ENCODE measurements around the gene ULK3.

The ULK3 gene

GRCh38 chr15:74884428-74885223, 41.7 kb upstream of the ULK3 start:
- peak overlapping the region; percentile 45 for H3K4me2 ChIP-seq
- no peaks in the 10 kb centered on the region for H4K20me1 ChIP-seq
- no peak for TF ChIP-seq Cebpa-rat (IDR thresholded peaks at IDR 0.05)
- H3K36me3 ChIP-seq, result no peaks in the 10 kb centered on the region
- H3K9ac ChIP-seq, result no peak overlapping the region
- no peak overlapping the region for H3K27ac ChIP-seq
- no peaks in the 10 kb centered on the region for H3K27me3 ChIP-seq
- H3K4me3 ChIP-seq, result no peak overlapping the region
- peaks cover 24% of the 10 kb centered on the region for H3K9me3 ChIP-seq
- H3K4me1 ChIP-seq, result peaks cover 24% of the 10 kb centered on the region

GRCh38 chr15:74882528-74882927, 39.6 kb upstream of the ULK3 start:
- Histone ChIP-seq H3K9ac (no peak overlapping the region), H3K4me2 (no peak overlapping the region), H3K27me3 (no peaks in the 10 kb centered on the region), H3K9me3 (peaks cover 24% of the 10 kb centered on the region), H4K20me1 (no peaks in the 10 kb centered on the region), H3K4me3 (0 out of 2 replicates have a peak overlapping the region, but pooled peaks have one; percentile 11), H3K27ac (no peak overlapping the region), H3K36me3 (no peaks in the 10 kb centered on the region), H3K4me1 (peaks cover 16% of the 10 kb centered on the region)
- no peak for TF ChIP-seq Cebpa-rat (IDR thresholded peaks at IDR 0.05)

- H4K20me1 ChIP-seq, result no peaks in the 10 kb centered on the region
- peaks cover 9% of the 10 kb centered on the region for H3K4me1 ChIP-seq
- no peak for TF ChIP-seq Cebpa-rat (IDR thresholded peaks at IDR 0.05)
These were observed 35.3 kb upstream of the ULK3 start for GRCh38 chr15:74878273-74878672.

GRCh38 chr15:74873756-74874424, 30.9 kb upstream of the ULK3 start:
- peaks cover 1% of the 10 kb centered on the region; the same call in 1 of the 2 replicates for H3K36me3 ChIP-seq
- H3K4me1 ChIP-seq, result peaks cover 46% of the 10 kb centered on the region
- H3K4me2 ChIP-seq, result peak overlapping the region; percentile 94
- H3K4me3 ChIP-seq, result peak overlapping the region; percentile 79
- no peaks in the 10 kb centered on the region for H3K9me3 ChIP-seq
- peaks cover 39% of the 10 kb centered on the region for H4K20me1 ChIP-seq
- peak overlapping the region; percentile 95 for H3K27ac ChIP-seq
- no peaks in the 10 kb centered on the region for H3K27me3 ChIP-seq
- peak overlapping the region; percentile 94 for H3K9ac ChIP-seq
- no peak for TF ChIP-seq Cebpa-rat (IDR thresholded peaks at IDR 0.05)

More at GRCh38 chr15:74878273-74878672, 35.3 kb upstream of the ULK3 start:
- Histone ChIP-seq H3K27ac (no peak overlapping the region), H3K4me2 (no peak overlapping the region), H3K4me3 (no peak overlapping the region), H3K9ac (no peak overlapping the region), H3K36me3 (no peaks in the 10 kb centered on the region), H3K9me3 (peaks cover 22% of the 10 kb centered on the region), H3K27me3 (no peaks in the 10 kb centered on the region)

GRCh38 chr15:74873036-74873755, 30.2 kb upstream of the ULK3 start, which contains the start of gene SCAMP2:
TSS of gene SCAMP2 (minus strand) at chr15:74873365. CDS start at chr15:74873255, 110 bp downstream.
- Histone ChIP-seq H3K4me1 (peaks cover 53% of the 10 kb centered on the region), H3K4me2 (peak within 1 kb of the TSS; percentile 94), H3K36me3 (peaks cover 8% of the 10 kb centered on the region; the same call in 1 of the 2 replicates), H3K27me3 (no peaks in the 10 kb centered on the region), H3K9ac (peak within 1 kb of the TSS; percentile 94), H3K4me3 (peak within 1 kb of the TSS; percentile 79), H3K27ac (peak within 1 kb of the TSS; percentile 95), H4K20me1 (peaks cover 46% of the 10 kb centered on the region), H3K9me3 (no peaks in the 10 kb centered on the region; the same call in 1 of the 2 replicates)
- no peak for TF ChIP-seq Cebpa-rat (IDR thresholded peaks at IDR 0.05)

- Histone ChIP-seq H3K27ac (peak overlapping the region; percentile 95), H3K36me3 (peaks cover 12% of the 10 kb centered on the region), H3K4me3 (peak overlapping the region; percentile 79), H3K9me3 (peaks cover 3% of the 10 kb centered on the region; the same call in 1 of the 2 replicates), H3K4me2 (peak overlapping the region; percentile 94), H3K27me3 (no peaks in the 10 kb centered on the region), H4K20me1 (peaks cover 49% of the 10 kb centered on the region), H3K4me1 (peaks cover 58% of the 10 kb centered on the region), H3K9ac (peak overlapping the region; percentile 94)
- TF ChIP-seq Cebpa-rat (IDR thresholded peaks at IDR 0.05), result no peak
These were observed 29.7 kb upstream of the ULK3 start for GRCh38 chr15:74872702-74873035.

GRCh38 chr15:74870436-74871215, 27.7 kb upstream of the ULK3 start:
- H3K4me1 ChIP-seq, result peaks cover 78% of the 10 kb centered on the region
- H3K36me3 ChIP-seq, result peaks cover 29% of the 10 kb centered on the region
- H4K20me1 ChIP-seq, result peaks cover 69% of the 10 kb centered on the region
- H3K27me3 ChIP-seq, result no peaks in the 10 kb centered on the region
- no peak for TF ChIP-seq Cebpa-rat (IDR thresholded peaks at IDR 0.05)
- H3K27ac ChIP-seq, result peak overlapping the region; percentile 95
- H3K9me3 ChIP-seq, result peaks cover 7% of the 10 kb centered on the region; the same call in 1 of the 2 replicates
- H3K4me2 ChIP-seq, result peak overlapping the region; percentile 94
- H3K9ac ChIP-seq, result peak overlapping the region; percentile 73
- H3K4me3 ChIP-seq, result peak overlapping the region; percentile 38

- Histone ChIP-seq H4K20me1 (peaks cover 76% of the 10 kb centered on the region), H3K4me3 (peak overlapping the region; percentile 38), H3K9ac (peak overlapping the region; percentile 73), H3K27me3 (no peaks in the 10 kb centered on the region), H3K27ac (peak overlapping the region; percentile 95), H3K36me3 (peaks cover 29% of the 10 kb centered on the region), H3K9me3 (peaks cover 7% of the 10 kb centered on the region; the same call in 1 of the 2 replicates), H3K4me2 (peak overlapping the region; percentile 94), H3K4me1 (peaks cover 84% of the 10 kb centered on the region)
- no peak for TF ChIP-seq Cebpa-rat (IDR thresholded peaks at IDR 0.05)
These were observed 26.9 kb upstream of the ULK3 start for GRCh38 chr15:74869726-74870407.
